Activated naive CD8-positive, alpha-beta T cell treated with anti-CD3 and anti-CD28 coated beads, Interleukin-2, amount 10 ng/mL, durations not matched to agents 7 days and 5 days (primary cell): ENCODE results near the gene BCAS3. TPM values are rescaled to one million over a fixed set of nuclear protein-coding genes. Genes with fewer than 3 reads are reported as not detected.
"Not testable (repeated sequence)": the region's sequence is repeated elsewhere in the genome, so short reads cannot be mapped to it uniquely, and the experiment has no call there.

Experiments
- ATAC-seq: fragments of 150-1000 bp; cut with Tn5 transposase; one replicate; pipeline ENCODE4 v1.10.0; 2021; ENCODE audit warnings: low read depth, moderate library complexity
- POLR2A ChIA-PET: fragments of 350-600 bp; sonication (Branson Sonifier 250); formaldehyde crosslinking; loops from one replicate; lab custom pipeline; 2021; ENCODE audit warnings: antibody characterized with exemption; lab: Charles Lee
- DNase-seq: peaks from one replicate; pipeline ENCODE4 v3.0.0; 2021
- H3K27ac Mint-ChIP-seq: one replicate; pipeline ENCODE4 v1.8.0; 2022; ENCODE audit warnings: mild to moderate bottlenecking, mixed read lengths
- H3K27me3 Mint-ChIP-seq: one replicate; pipeline ENCODE4 v1.8.0; 2022; ENCODE audit warnings: mild to moderate bottlenecking, moderate library complexity, mixed read lengths
- H3K36me3 Mint-ChIP-seq: one replicate; pipeline ENCODE4 v1.8.0; 2021; ENCODE audit warnings: mild to moderate bottlenecking, mixed read lengths
- H3K4me1 Mint-ChIP-seq: one replicate; pipeline ENCODE4 v1.8.0; 2021; ENCODE audit warnings: mixed read lengths
- H3K4me3 Mint-ChIP-seq: one replicate; pipeline ENCODE4 v1.8.0; 2022; ENCODE audit warnings: mild to moderate bottlenecking, moderate library complexity, mixed read lengths
- H3K9me3 Mint-ChIP-seq: one replicate; pipeline ENCODE4 v1.8.0; 2021; ENCODE audit warnings: mixed read lengths
- total RNA-seq, 2 experiments: library from RNA; stranded (reverse); gene quantifications; one replicate each; pipeline ENCODE4 v1.2.3, GENCODE V29; 2021

The BCAS3 gene
- total RNA-seq, 2 experiments from 2014 or later = 21.6 to 27.3 TPM

DNA sequence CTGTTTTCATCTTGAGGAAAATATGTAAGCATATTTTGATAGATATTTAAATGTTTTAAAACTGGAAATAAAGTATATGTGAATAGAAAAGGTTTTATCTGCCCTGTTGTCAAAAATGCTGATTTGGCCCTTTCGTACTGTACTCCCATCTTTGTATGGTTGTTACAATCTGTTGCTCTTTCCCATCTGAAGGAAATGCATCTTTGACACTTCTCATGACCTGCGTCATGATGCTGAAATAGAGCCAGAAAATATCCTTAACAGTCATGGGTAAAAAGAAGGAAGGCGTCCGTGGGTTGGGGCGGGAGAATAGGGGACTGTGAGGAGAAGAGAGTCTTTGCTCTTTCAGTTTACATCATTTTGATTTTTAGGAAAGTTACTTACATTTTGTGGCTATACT lies 327.7 kb downstream of the BCAS3 start:
- no peak overlapping the region for H3K4me3 Mint-ChIP-seq
- no peak overlapping the region for H3K27ac Mint-ChIP-seq
- H3K9me3 Mint-ChIP-seq = no peaks in the 10 kb centered on the region
- H3K36me3 Mint-ChIP-seq = peaks cover 1% of the 10 kb centered on the region
- peaks cover 6% of the 10 kb centered on the region for H3K4me1 Mint-ChIP-seq
- POLR2A ChIA-PET = no interaction called here
- ATAC-seq = no peak
- no peak for DNase-seq
- H3K27me3 Mint-ChIP-seq = no peaks in the 10 kb centered on the region

- POLR2A ChIA-PET, H3K9me3 Mint-ChIP-seq, DNase-seq, H3K4me1 Mint-ChIP-seq, H3K4me3 Mint-ChIP-seq, ATAC-seq, H3K27ac Mint-ChIP-seq, H3K36me3 Mint-ChIP-seq, H3K27me3 Mint-ChIP-seq: not testable (repeated sequence)
Measured at GRCh38 chr17:61005958-61006357, 328.3 kb downstream of the BCAS3 start.

- no peak overlapping the region for H3K4me3 Mint-ChIP-seq
- no peak for ATAC-seq
- POLR2A ChIA-PET = no interaction called here
- peaks cover 3% of the 10 kb centered on the region for H3K4me1 Mint-ChIP-seq
- no peaks in the 10 kb centered on the region for H3K9me3 Mint-ChIP-seq
- no peaks in the 10 kb centered on the region for H3K27me3 Mint-ChIP-seq
- peaks cover 1% of the 10 kb centered on the region for H3K36me3 Mint-ChIP-seq
- no peak for DNase-seq
- no peak overlapping the region for H3K27ac Mint-ChIP-seq
Measured at GRCh38 chr17:61007980-61008379, 330.3 kb downstream of the BCAS3 start.

DNA sequence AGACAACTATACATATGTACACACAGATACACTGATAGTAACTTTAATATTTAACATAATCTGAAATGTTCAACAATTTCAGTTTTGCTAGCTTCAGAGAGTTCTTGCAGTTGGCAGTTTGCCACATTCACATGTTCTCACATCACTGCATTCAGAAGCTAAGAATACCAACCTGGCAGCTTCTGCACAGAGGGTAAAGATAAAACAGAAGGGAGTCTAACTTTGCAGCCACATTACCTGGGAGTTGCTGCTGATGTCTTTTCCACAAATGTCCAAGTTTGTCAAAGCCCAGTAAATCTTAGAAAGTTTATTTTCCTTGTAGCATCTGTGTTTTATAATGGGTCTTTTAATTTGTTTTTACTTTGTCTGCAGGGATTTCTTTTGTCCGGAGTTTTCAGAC lies 332.0 kb downstream of the BCAS3 start:
- POLR2A ChIA-PET = interaction anchor here (0.7 kb wide), 1 partner anchor 11 kb away, joined by 7 read pairs; no protein-coding TSS in a partner anchor
- H3K27ac Mint-ChIP-seq = no peak overlapping the region

GRCh38 chr17:61010661-61011170 lies 333.1 kb downstream of the BCAS3 start:
- Mint-ChIP-seq H3K27ac (no peak overlapping the region), H3K36me3 (no peaks in the 10 kb centered on the region), H3K9me3 (no peaks in the 10 kb centered on the region), H3K27me3 (no peaks in the 10 kb centered on the region), H3K4me1 (no peaks in the 10 kb centered on the region), H3K4me3 (no peak overlapping the region)
- POLR2A ChIA-PET = no interaction called here
- DNase-seq (no peak), ATAC-seq (no peak)

More for the DNA sequence above, 332.0 kb downstream of the BCAS3 start:
- ATAC-seq (no peak), DNase-seq (no peak)
- H3K27me3 Mint-ChIP-seq = no peaks in the 10 kb centered on the region
- H3K4me3 Mint-ChIP-seq = no peak overlapping the region
- H3K36me3 Mint-ChIP-seq = peaks cover 1% of the 10 kb centered on the region
- no peaks in the 10 kb centered on the region for H3K9me3 Mint-ChIP-seq
- H3K4me1 Mint-ChIP-seq = no peaks in the 10 kb centered on the region

DNA sequence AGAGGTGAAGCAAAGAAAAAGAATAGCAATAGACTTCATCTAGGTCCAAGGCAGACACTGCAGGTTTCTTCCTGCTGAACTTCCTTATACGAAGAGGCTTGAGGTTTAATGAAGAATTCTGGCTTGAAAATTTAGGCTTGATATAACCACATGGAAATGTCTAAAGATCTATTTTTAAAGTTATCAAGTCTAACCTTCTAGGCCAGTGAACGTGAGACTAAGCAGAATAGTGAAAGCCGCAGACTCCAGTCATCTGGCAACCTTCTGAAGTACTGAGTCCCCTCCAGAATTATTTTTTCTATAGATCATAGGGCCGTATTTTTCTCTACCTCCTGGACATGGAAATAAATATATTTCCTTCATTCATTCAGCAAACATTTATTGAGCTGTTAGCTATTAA lies 333.6 kb downstream of the BCAS3 start:
- H3K36me3 Mint-ChIP-seq = no peaks in the 10 kb centered on the region
- H3K4me1 Mint-ChIP-seq = no peaks in the 10 kb centered on the region
- no peak overlapping the region for H3K4me3 Mint-ChIP-seq
- no peaks in the 10 kb centered on the region for H3K9me3 Mint-ChIP-seq
- ATAC-seq (no peak), DNase-seq (no peak)
- H3K27me3 Mint-ChIP-seq = no peaks in the 10 kb centered on the region
- no peak overlapping the region for H3K27ac Mint-ChIP-seq
- POLR2A ChIA-PET = no interaction called here

DNA sequence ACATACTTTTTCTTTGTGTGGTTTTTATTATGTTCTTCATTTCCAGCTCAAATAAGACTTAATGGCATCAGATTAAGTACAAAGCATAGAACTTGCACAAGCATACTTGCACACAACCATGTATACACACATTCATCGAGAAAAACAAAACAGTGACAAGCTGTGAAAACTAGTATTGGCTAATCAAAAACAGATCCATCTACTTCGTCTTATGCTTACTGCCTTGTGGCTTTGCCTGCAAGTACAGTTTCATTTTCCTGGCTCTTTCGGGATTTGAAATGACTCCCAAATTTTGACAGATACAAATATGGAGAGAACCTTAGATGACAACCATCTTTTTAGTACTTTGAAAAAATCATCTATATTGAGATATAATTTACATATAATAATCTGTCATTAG lies 338.3 kb downstream of the BCAS3 start:
- Mint-ChIP-seq H3K27ac (no peak overlapping the region), H3K9me3 (no peaks in the 10 kb centered on the region), H3K36me3 (no peaks in the 10 kb centered on the region), H3K4me3 (no peak overlapping the region), H3K27me3 (no peaks in the 10 kb centered on the region), H3K4me1 (no peaks in the 10 kb centered on the region)
- POLR2A ChIA-PET = no interaction called here
- no peak for DNase-seq
- no peak for ATAC-seq

- Mint-ChIP-seq H3K4me3 (no peak overlapping the region), H3K9me3 (no peaks in the 10 kb centered on the region), H3K36me3 (no peaks in the 10 kb centered on the region), H3K27me3 (no peaks in the 10 kb centered on the region), H3K4me1 (no peaks in the 10 kb centered on the region), H3K27ac (no peak overlapping the region)
- ATAC-seq (no peak), DNase-seq (no peak)
- POLR2A ChIA-PET = no interaction called here
Measured at GRCh38 chr17:61017317-61018006, 339.8 kb downstream of the BCAS3 start.

DNA sequence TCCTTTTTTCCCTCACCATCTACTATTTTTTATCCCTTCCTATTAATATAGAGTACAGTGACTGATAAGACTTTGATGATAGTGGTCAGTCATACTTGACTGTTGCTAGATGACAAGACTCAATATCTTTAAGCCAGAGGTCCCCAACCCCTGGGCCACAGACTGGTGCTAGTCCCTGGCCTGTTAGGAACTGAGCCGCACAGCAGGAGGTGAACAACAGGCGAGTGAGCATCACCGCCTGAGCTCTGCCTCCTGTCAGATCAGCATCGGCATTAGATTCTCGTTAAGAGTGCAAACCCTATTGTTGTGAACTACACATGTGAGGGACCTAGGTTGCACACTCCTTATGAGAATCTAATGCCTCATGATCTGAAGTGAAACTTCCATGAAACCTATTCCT lies 341.3 kb downstream of the BCAS3 start:
- H3K4me3 Mint-ChIP-seq = no peak overlapping the region
- POLR2A ChIA-PET = no interaction called here
- no peaks in the 10 kb centered on the region for H3K36me3 Mint-ChIP-seq
- H3K27me3 Mint-ChIP-seq = no peaks in the 10 kb centered on the region
- H3K9me3 Mint-ChIP-seq = no peaks in the 10 kb centered on the region
- DNase-seq = no peak
- no peaks in the 10 kb centered on the region for H3K4me1 Mint-ChIP-seq
- ATAC-seq = no peak
- no peak overlapping the region for H3K27ac Mint-ChIP-seq

DNA sequence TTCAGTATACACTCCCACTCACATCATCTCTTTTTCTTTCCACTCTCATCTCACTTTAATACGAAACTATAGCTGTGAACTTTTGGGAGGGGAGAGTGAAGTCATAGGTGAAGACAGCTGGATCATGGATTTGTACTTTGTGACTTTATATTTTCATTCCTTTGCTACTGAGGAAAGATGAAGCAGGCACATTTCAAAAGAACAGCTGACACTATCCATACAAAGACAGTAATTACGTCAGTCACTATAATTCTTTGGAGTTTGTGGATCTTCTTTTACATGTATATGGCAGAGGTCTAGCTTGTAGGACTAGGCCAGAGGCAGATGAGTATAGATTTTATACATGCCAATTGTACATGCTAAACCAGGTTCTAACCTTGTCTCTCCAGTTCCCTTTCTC lies 346.3 kb downstream of the BCAS3 start:
- Mint-ChIP-seq H3K36me3 (no peaks in the 10 kb centered on the region), H3K4me3 (no peak overlapping the region), H3K9me3 (no peaks in the 10 kb centered on the region), H3K27me3 (no peaks in the 10 kb centered on the region), H3K4me1 (no peaks in the 10 kb centered on the region), H3K27ac (no peak overlapping the region)
- POLR2A ChIA-PET = no interaction called here
- DNase-seq = no peak
- ATAC-seq = no peak

DNA sequence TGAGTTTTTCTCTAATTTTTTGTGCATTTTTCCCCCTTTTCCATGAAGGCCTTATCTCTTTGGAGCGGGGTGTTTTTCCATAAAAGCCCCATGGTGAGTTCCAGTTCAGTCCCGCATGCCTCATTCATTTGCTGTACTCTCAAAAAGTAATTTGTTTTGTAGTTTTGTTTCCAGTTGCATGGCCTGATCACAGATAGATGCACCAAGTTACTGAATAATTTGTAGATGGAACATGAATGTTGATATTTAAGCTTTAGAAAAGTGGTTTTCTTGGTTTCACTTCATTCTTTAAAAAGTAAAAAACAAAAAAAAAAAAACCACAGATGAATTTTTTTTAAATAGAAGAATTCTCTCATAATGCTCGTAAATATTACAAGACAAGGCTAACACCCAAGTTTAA lies 349.2 kb downstream of the BCAS3 start:
- no peaks in the 10 kb centered on the region for H3K36me3 Mint-ChIP-seq
- no peaks in the 10 kb centered on the region for H3K4me1 Mint-ChIP-seq
- ATAC-seq (no peak), DNase-seq (no peak)
- POLR2A ChIA-PET = interaction anchor here (0.6 kb wide), 1 partner anchor 198 kb away, joined by 5 read pairs; no protein-coding TSS in a partner anchor
- no peaks in the 10 kb centered on the region for H3K9me3 Mint-ChIP-seq
- no peak overlapping the region for H3K4me3 Mint-ChIP-seq
- peaks cover 3% of the 10 kb centered on the region for H3K27me3 Mint-ChIP-seq
- H3K27ac Mint-ChIP-seq = no peak overlapping the region

DNA sequence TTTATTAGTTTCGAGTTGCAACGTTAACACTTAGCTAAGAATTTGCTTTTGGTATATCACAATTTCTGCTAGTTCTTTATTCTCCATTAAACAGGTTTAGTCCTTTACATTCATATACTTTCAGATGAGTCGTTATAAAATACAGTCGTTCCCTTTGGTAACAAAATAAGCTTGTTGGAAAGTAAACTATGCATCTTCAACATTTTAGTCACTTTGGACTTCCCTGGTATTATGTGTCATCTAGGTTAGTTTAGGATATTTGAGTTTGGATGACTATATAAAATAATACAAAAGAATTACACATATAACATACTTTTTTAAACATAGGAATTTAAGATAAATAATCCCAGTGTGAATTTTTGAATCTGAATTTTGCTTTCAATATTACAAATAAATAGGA lies 351.5 kb downstream of the BCAS3 start:
- Mint-ChIP-seq H3K27me3 (peaks cover 3% of the 10 kb centered on the region), H3K9me3 (no peaks in the 10 kb centered on the region), H3K27ac (no peak overlapping the region), H3K36me3 (no peaks in the 10 kb centered on the region), H3K4me3 (no peak overlapping the region), H3K4me1 (no peaks in the 10 kb centered on the region)
- ATAC-seq (no peak), DNase-seq (no peak)
- POLR2A ChIA-PET = interaction anchor here (0.6 kb wide), 1 partner anchor 9 kb away, joined by 3 read pairs; no protein-coding TSS in a partner anchor

GRCh38 chr17:61040666-61041065 lies 363.0 kb downstream of the BCAS3 start:
- DNase-seq (no peak), ATAC-seq (no peak)
- Mint-ChIP-seq H3K36me3 (peaks cover 4% of the 10 kb centered on the region), H3K4me1 (no peaks in the 10 kb centered on the region), H3K27ac (no peak overlapping the region), H3K27me3 (no peaks in the 10 kb centered on the region), H3K9me3 (no peaks in the 10 kb centered on the region), H3K4me3 (no peak overlapping the region)
- POLR2A ChIA-PET = no interaction called here

DNA sequence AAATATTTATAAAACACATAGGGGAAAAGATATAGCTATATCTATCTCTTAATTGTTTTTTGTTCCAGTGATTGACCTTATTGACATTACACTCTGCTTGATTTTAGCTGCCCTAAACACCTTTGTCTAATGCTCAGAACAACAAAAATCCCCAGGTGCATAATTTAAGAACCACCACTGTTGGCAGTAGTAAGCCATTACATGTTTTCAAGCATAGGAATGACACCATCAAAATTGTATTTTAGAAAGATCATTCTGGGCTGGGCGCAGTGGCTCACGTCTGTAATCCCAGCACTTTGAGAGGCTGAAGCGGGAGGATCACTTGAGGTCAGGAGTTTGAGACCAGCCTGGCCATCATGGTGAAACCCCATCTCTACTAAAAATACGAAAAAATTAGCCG lies 364.7 kb downstream of the BCAS3 start:
- H3K9me3 Mint-ChIP-seq, H3K27me3 Mint-ChIP-seq, DNase-seq, H3K36me3 Mint-ChIP-seq, H3K4me1 Mint-ChIP-seq, ATAC-seq, H3K27ac Mint-ChIP-seq, H3K4me3 Mint-ChIP-seq: not testable (repeated sequence)
- POLR2A ChIA-PET = interaction anchor here (0.7 kb wide), 1 partner anchor 15 kb away, joined by 3 read pairs; no protein-coding TSS in a partner anchor
